Type B pancreatic cell (in vitro differentiated cells): ENCODE data around the gene RAP1GAP2. TPM values are rescaled to one million over a fixed set of nuclear protein-coding genes. Genes with fewer than 3 reads are reported as not detected.
"Not testable (repeated sequence)": the region's sequence is repeated elsewhere in the genome, so short reads cannot be mapped to it uniquely, and the experiment has no call there.

Experiments used
- DNase-seq: peaks from one replicate; pipeline ENCODE4 v3.0.0; 2021; ENCODE audit warnings: mixed read lengths; ENCODE audit not compliant: unreplicated experiment; ENCODE audit errors: extremely low spot score
- H3K27ac Mint-ChIP-seq: 2 replicates; pipeline ENCODE4 v1.8.0; 2021; ENCODE audit warnings: mild to moderate bottlenecking, mixed read lengths
- H3K27me3 Mint-ChIP-seq: 2 replicates; pipeline ENCODE4 v1.8.0; 2021; ENCODE audit warnings: mixed read lengths
- H3K36me3 Mint-ChIP-seq: 2 replicates; pipeline ENCODE4 v1.8.0; 2021; ENCODE audit warnings: mixed read lengths
- H3K4me1 Mint-ChIP-seq: one replicate; pipeline ENCODE4 v1.8.0; 2021; ENCODE audit warnings: mixed read lengths; ENCODE audit not compliant: unreplicated experiment
- H3K4me3 Mint-ChIP-seq: 2 replicates; pipeline ENCODE4 v1.8.0; 2021; ENCODE audit warnings: mild to moderate bottlenecking, mixed read lengths
- H3K9me3 Mint-ChIP-seq: 2 replicates; pipeline ENCODE4 v1.8.0; 2021; ENCODE audit warnings: mixed read lengths
- CTCF ChIP-seq: fragments of 200-600 bp; sonication (generic); conservative IDR thresholded peaks from 2 replicates; pipeline ENCODE4 v1.5.0; 2021; ENCODE audit warnings: antibody characterized with exemption, mild to moderate bottlenecking
- total RNA-seq: library from RNA; stranded (reverse); gene quantifications from 2 replicates; pipeline ENCODE4 v1.2.1, GENCODE V29; 2021; ENCODE audit warnings: low replicate concordance

Gene RAP1GAP2
- total RNA-seq, 1 donor from 2014 or later, result 49.7 TPM

- H3K9me3 Mint-ChIP-seq, result peaks cover 4% of the 10 kb centered on the region
These were observed 230.9 kb downstream of the RAP1GAP2 start for GRCh38 chr17:3026856-3027751.

GRCh38 chr17:3027786-3028532, 231.7 kb downstream of the RAP1GAP2 start:
- no peak overlapping the region for H3K27ac Mint-ChIP-seq
- H3K9me3 Mint-ChIP-seq, result peaks cover 4% of the 10 kb centered on the region
- no peaks in the 10 kb centered on the region for H3K4me1 Mint-ChIP-seq
- H3K4me3 Mint-ChIP-seq, result no peak overlapping the region
- H3K27me3 Mint-ChIP-seq, result no peaks in the 10 kb centered on the region
- peaks cover 8% of the 10 kb centered on the region for H3K36me3 Mint-ChIP-seq
- no peak for TF ChIP-seq CTCF
- DNase-seq, result peak; percentile 45

More at GRCh38 chr17:3026856-3027751, 230.9 kb downstream of the RAP1GAP2 start:
- TF ChIP-seq CTCF, result no peak
- H3K27me3 Mint-ChIP-seq, result no peaks in the 10 kb centered on the region
- H3K4me3 Mint-ChIP-seq, result no peak overlapping the region
- DNase-seq, result peak; percentile 58
- H3K27ac Mint-ChIP-seq, result no peak overlapping the region
- peaks cover 14% of the 10 kb centered on the region for H3K36me3 Mint-ChIP-seq
- no peaks in the 10 kb centered on the region for H3K4me1 Mint-ChIP-seq

- Mint-ChIP-seq H3K27ac (no peak overlapping the region), H3K36me3 (peaks cover 5% of the 10 kb centered on the region), H3K4me3 (no peak overlapping the region), H3K27me3 (no peaks in the 10 kb centered on the region), H3K4me1 (no peaks in the 10 kb centered on the region), H3K9me3 (no peaks in the 10 kb centered on the region)
- TF ChIP-seq CTCF, result no peak
- DNase-seq, result peak; percentile 50
These were observed 233.1 kb downstream of the RAP1GAP2 start for GRCh38 chr17:3029213-3029913.

- Mint-ChIP-seq H3K27me3 (no peaks in the 10 kb centered on the region), H3K9me3 (no peaks in the 10 kb centered on the region), H3K27ac (no peak overlapping the region), H3K4me3 (no peak overlapping the region), H3K36me3 (peaks cover 5% of the 10 kb centered on the region), H3K4me1 (no peaks in the 10 kb centered on the region)
- TF ChIP-seq CTCF, result no peak
- no peak for DNase-seq
These were observed 233.9 kb downstream of the RAP1GAP2 start for GRCh38 chr17:3030096-3030495.

GRCh38 chr17:3030852-3031470, 234.7 kb downstream of the RAP1GAP2 start:
- H3K27ac Mint-ChIP-seq, H3K4me3 Mint-ChIP-seq, H3K36me3 Mint-ChIP-seq, H3K27me3 Mint-ChIP-seq, H3K9me3 Mint-ChIP-seq, H3K4me1 Mint-ChIP-seq: not testable (repeated sequence)
- DNase-seq, result peak; percentile 51
